Activated naive CD8-positive, alpha-beta T cell (primary cell): ENCODE data around the gene ARHGEF10L.

Experiments used
- H3K27ac Mint-ChIP-seq: one replicate; pipeline ENCODE4 v1.8.0; 2021; ENCODE audit warnings: mixed read lengths
- H3K27me3 Mint-ChIP-seq: one replicate; pipeline ENCODE4 v1.8.0; 2021; ENCODE audit warnings: mixed read lengths
- H3K36me3 Mint-ChIP-seq: one replicate; pipeline ENCODE4 v1.8.0; 2021; ENCODE audit warnings: mixed read lengths
- H3K4me1 Mint-ChIP-seq: one replicate; pipeline ENCODE4 v1.8.0; 2021; ENCODE audit warnings: low read depth, mixed read lengths
- H3K4me3 Mint-ChIP-seq: one replicate; pipeline ENCODE4 v1.8.0; 2021; ENCODE audit warnings: mild to moderate bottlenecking, mixed read lengths
- H3K9me3 Mint-ChIP-seq: one replicate; pipeline ENCODE4 v1.8.0; 2021; ENCODE audit warnings: low read depth, mixed read lengths

The ARHGEF10L gene

DNA sequence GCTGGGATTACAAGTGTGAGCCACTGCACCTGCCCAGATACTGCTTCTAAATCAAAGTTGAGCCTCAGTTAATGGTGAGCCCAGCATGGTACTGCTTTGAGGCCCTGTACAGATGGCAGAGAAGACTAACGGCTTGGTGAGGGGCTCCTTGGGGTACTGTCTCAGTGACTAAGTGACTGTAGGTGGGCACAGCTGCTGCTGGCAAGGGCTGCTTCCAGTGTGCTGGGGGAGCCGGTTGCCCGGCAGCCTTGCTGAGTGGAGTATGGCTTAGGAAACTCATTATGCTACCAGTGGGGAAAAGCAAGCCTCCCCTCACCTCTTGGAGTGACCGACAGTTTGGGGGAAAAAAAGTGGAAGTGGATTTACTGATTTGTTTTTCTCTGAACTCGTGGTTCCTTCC, 23.6 kb upstream of the ARHGEF10L start:
- Mint-ChIP-seq H3K4me3 (no peak overlapping the region), H3K27me3 (peaks cover 4% of the 10 kb centered on the region), H3K4me1 (no peaks in the 10 kb centered on the region), H3K36me3 (no peaks in the 10 kb centered on the region), H3K9me3 (no peaks in the 10 kb centered on the region), H3K27ac (no peak overlapping the region)

- Mint-ChIP-seq H3K9me3 (no peaks in the 10 kb centered on the region), H3K27me3 (peaks cover 4% of the 10 kb centered on the region)
Observed at GRCh38 chr1:17516303-17517214, 22.9 kb upstream of the ARHGEF10L start.

DNA sequence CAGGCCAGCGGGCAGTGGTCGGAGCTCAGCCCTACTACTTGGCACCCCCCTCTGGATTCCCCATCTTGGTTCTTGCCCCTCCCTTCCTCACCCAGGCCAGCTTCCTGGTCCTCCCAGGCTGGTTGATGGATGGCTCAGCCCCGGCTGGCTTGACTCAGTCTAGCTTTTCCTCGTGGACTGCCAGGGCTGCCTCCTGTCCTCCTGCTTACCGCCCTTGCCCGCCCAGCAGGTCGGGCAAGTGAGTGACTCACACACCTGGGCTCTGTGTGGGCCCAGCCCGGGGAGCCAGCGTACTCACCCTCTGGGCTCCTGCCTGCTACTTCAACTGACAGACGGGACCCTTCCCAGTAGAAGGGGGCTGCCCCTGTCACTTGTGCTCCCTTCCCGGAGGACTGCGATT, 19.5 kb upstream of the ARHGEF10L start:
- Mint-ChIP-seq H3K27me3 (peaks cover 6% of the 10 kb centered on the region), H3K4me3 (no peak overlapping the region), H3K36me3 (no peaks in the 10 kb centered on the region), H3K27ac (no peak overlapping the region), H3K9me3 (no peaks in the 10 kb centered on the region), H3K4me1 (no peaks in the 10 kb centered on the region)

More at GRCh38 chr1:17516303-17517214, 22.9 kb upstream of the ARHGEF10L start:
- Mint-ChIP-seq H3K4me3 (no peak overlapping the region), H3K4me1 (no peaks in the 10 kb centered on the region), H3K36me3 (no peaks in the 10 kb centered on the region), H3K27ac (no peak overlapping the region)

DNA sequence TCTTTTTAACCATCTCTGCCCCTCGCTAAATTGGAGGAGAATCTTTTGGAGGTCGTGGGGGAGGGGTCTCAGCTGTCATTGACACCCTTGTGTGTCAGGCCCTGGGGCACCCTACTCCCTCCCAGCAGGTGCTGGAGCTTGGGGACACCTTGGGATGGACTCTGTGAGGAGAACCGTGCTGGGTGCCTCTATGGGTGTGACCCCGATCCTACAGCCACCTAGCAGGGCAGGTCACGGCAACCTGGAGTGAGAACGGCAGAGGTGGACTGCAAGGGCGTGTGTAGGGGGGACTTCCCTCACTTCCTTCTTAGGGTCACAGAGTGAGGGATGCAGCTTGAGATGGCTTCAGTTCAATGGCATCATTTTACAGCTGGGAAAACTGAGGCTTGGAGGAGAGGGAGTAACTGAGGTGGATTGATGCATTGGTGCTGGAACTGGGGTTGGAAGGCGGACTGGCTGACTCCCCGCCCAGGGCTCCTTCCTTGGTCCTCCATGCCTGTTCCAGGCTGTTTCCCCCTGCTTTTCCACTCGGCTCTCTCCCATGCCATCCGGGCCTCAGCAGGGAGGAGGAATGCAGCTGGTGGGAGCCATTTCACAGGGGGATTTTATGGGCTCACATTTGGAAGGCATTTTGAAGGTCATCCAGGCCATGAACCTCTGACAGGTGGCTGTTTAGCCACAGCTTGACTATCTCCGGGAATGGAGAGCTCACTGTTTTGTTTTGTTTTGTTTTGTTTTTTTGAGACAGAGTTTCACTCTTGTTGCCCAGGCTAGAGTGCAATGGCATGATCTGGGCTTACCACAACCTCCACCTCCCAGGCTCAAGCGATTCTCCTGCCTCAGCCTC, 18.8 kb upstream of the ARHGEF10L start:
- Mint-ChIP-seq H3K27me3 (peaks cover 9% of the 10 kb centered on the region), H3K4me1 (no peaks in the 10 kb centered on the region), H3K9me3 (no peaks in the 10 kb centered on the region), H3K4me3 (no peak overlapping the region), H3K27ac (no peak overlapping the region), H3K36me3 (no peaks in the 10 kb centered on the region)

DNA sequence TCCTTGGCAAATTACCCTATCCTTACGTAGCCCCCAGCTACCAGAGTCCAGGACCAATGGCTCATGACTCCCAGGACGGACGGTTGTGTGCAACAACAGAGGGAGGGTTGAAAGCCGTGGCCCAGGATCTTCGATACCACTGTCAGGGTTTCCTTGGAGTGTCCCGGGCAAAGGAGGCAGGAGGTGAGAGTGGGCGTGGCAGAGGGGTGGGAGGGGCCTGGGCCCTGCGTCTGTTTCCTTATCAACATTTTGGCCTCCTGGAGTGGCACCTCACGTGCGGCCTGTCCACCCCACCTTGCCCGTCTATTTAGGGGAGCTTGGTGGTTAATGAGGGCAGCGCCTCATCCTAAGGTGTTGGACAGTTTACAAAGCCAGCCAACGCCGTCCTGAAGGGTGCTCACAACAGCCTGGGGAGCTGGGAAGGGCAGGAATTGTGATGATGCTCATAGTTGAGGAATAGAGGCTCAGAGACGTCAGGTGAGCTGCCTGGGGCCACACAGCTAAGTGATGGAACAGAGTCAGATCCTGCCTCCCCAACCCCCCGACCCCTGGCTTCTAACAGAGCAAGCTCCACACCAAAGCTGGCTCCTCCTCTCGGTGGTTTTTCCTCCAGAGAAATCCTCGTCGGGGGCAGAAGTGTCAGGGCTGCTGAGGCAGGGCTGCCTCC, 17.4 kb upstream of the ARHGEF10L start:
- Mint-ChIP-seq H3K4me3 (no peak overlapping the region), H3K4me1 (no peaks in the 10 kb centered on the region), H3K36me3 (no peaks in the 10 kb centered on the region), H3K27ac (no peak overlapping the region), H3K9me3 (no peaks in the 10 kb centered on the region), H3K27me3 (peaks cover 7% of the 10 kb centered on the region)

DNA sequence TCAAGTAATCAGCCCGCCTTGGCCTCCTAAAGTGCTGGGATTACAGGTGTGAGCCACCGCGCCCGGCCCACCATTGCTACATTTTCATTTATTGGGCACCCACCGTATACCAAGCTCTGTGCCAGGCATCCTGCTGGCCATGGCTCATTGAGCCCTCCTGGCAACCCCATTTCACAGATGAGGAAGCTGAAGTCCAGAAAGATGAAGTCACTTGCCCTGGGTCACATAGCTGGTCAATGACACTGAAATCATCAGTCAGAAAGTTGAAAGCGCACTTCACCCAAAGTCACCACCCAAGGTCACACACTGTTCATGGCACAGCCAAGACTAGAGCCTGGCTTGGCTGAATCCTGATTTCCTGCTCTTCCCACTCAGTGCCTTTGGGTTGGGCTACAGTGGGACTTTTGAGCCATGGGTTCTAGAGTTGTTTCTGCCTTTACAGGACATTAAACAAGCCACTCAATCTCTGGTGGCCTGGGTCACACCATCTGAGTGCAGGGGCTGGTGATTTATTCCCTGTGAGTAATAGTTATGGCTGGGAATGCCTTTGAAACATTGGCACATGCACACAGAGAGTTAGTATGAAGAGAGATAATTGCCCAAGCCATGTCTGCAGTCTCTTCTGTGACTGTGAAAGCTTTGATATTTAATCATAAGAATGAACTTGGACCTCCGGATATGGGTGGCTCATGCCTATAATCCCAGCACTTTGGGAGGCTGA, 16.0 kb upstream of the ARHGEF10L start:
- H3K27ac Mint-ChIP-seq: no peak overlapping the region
- no peaks in the 10 kb centered on the region for H3K9me3 Mint-ChIP-seq
- no peak overlapping the region for H3K4me3 Mint-ChIP-seq
- peaks cover 8% of the 10 kb centered on the region for H3K27me3 Mint-ChIP-seq
- H3K36me3 Mint-ChIP-seq: no peaks in the 10 kb centered on the region
- no peaks in the 10 kb centered on the region for H3K4me1 Mint-ChIP-seq

DNA sequence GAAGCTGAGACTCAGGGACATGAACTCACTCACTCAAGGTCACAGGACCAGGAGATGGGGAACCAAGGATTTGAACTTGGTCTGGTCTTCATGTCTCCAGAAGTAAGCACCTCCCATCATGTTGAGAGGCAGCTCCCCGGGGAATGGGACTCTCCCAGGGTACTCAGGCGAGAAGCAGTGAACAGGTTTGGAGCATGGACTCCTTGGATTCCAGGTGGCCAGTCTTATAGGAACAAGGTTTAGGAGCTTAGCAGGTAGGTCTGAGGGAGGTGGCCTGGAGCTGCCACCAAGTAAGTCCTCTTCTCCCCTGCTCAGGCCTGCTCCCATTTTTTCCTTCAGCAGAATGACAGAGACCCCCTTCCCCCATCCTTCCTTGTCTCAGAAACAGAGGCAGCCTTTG, 14.9 kb upstream of the ARHGEF10L start:
- H3K27me3 Mint-ChIP-seq: peaks cover 11% of the 10 kb centered on the region

GRCh38 chr1:17525996-17526686, 13.4 kb upstream of the ARHGEF10L start:
- no peak overlapping the region for H3K27ac Mint-ChIP-seq
- no peaks in the 10 kb centered on the region for H3K36me3 Mint-ChIP-seq
- H3K4me1 Mint-ChIP-seq: no peaks in the 10 kb centered on the region
- no peak overlapping the region for H3K4me3 Mint-ChIP-seq
- peaks cover 13% of the 10 kb centered on the region for H3K27me3 Mint-ChIP-seq
- no peaks in the 10 kb centered on the region for H3K9me3 Mint-ChIP-seq

More for the DNA sequence above, 14.9 kb upstream of the ARHGEF10L start:
- no peaks in the 10 kb centered on the region for H3K9me3 Mint-ChIP-seq
- H3K4me3 Mint-ChIP-seq: no peak overlapping the region
- no peak overlapping the region for H3K27ac Mint-ChIP-seq
- H3K36me3 Mint-ChIP-seq: no peaks in the 10 kb centered on the region
- no peaks in the 10 kb centered on the region for H3K4me1 Mint-ChIP-seq

DNA sequence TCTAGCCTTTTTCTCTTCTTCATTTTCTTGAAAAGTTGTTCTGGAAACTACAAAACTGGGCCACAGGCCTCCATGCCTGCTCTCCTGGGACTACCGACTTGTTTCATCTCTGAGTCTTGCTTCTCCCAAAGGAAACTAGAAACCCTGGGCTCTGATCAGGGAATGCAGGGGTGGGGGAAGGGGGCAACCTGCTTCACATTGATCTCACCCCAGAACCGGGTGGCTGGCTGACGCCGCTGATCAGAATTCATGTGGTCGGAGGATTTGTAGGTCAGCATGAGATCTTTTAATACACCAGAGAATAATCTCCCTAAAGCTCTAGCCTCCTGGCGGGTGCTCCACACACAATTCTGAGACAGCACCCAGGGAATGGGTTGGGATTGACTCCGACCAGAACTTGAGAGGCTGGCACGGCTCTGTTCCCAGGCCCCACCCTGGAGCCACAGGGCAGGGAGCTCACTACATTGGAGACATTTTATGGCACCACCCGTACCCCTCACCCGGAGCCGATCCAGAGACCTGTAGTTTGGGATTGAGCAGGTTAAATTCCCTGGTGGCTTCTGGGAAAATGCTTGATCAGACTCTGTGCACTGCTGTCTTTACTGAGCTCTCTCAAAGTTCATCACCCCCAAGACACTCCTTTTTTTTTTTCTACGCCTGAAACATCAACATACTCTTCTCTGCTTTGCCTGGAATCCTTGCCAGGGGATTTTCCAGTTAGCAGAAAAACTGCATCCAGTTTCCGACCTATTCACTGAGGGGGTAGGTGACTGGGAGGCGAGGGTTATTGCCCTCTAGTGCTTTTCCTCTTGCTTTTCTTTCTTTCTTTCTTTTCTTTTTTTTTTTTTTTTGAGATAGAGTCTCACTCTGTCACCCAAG, 12.2 kb upstream of the ARHGEF10L start:
- Mint-ChIP-seq H3K27me3 (peaks cover 13% of the 10 kb centered on the region), H3K4me1 (no peaks in the 10 kb centered on the region), H3K9me3 (no peaks in the 10 kb centered on the region), H3K4me3 (no peak overlapping the region), H3K27ac (no peak overlapping the region), H3K36me3 (no peaks in the 10 kb centered on the region)

GRCh38 chr1:17529381-17529780, 10.1 kb upstream of the ARHGEF10L start:
- no peaks in the 10 kb centered on the region for H3K9me3 Mint-ChIP-seq
- H3K4me1 Mint-ChIP-seq: no peaks in the 10 kb centered on the region
- H3K27ac Mint-ChIP-seq: no peak overlapping the region
- peaks cover 9% of the 10 kb centered on the region for H3K27me3 Mint-ChIP-seq
- H3K36me3 Mint-ChIP-seq: no peaks in the 10 kb centered on the region
- no peak overlapping the region for H3K4me3 Mint-ChIP-seq

DNA sequence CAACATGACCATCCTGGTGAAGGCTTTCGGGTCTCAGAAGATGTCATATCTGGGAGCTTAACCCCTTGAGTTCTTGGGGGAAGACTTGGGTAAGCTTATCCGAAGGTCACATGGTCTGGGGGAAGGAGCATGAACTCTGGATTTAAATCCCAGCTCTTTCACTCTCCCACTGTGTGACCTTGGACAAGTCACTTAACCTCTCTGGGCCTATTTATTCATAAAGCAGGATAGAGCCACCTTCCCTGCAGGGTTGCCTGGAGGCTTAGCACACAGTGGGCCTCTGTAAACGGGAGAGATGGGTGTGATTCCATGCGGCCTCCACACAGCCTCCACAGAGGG, 8.2 kb upstream of the ARHGEF10L start:
- H3K4me1 Mint-ChIP-seq: no peaks in the 10 kb centered on the region
- H3K36me3 Mint-ChIP-seq: no peaks in the 10 kb centered on the region
- H3K27me3 Mint-ChIP-seq: peaks cover 6% of the 10 kb centered on the region
- no peaks in the 10 kb centered on the region for H3K9me3 Mint-ChIP-seq
- H3K4me3 Mint-ChIP-seq: no peak overlapping the region
- no peak overlapping the region for H3K27ac Mint-ChIP-seq

- Mint-ChIP-seq H3K36me3 (no peaks in the 10 kb centered on the region), H3K27me3 (peaks cover 6% of the 10 kb centered on the region), H3K4me1 (no peaks in the 10 kb centered on the region), H3K4me3 (no peak overlapping the region), H3K27ac (no peak overlapping the region), H3K9me3 (no peaks in the 10 kb centered on the region)
Observed at GRCh38 chr1:17531682-17532487, 7.6 kb upstream of the ARHGEF10L start.

- H3K4me1 Mint-ChIP-seq: no peaks in the 10 kb centered on the region
- H3K4me3 Mint-ChIP-seq: no peak overlapping the region
- no peak overlapping the region for H3K27ac Mint-ChIP-seq
- peaks cover 11% of the 10 kb centered on the region for H3K27me3 Mint-ChIP-seq
- no peaks in the 10 kb centered on the region for H3K9me3 Mint-ChIP-seq
- H3K36me3 Mint-ChIP-seq: no peaks in the 10 kb centered on the region
Observed at GRCh38 chr1:17533201-17533600, 6.3 kb upstream of the ARHGEF10L start.
